Psoas muscle (tissue), 8 donors: ENCODE results near the gene MXRA7. TPM values are rescaled to one million over a fixed set of nuclear protein-coding genes. Genes with fewer than 3 reads are reported as not detected.

Experiments used
- ATAC-seq, 4 donors: fragments of 200-7000 bp; cut with Tn5 transposase; one replicate each; pipeline ENCODE4 v1.9.1; 2020; ENCODE audit warnings: moderate library complexity in 3 of 4, mild to moderate bottlenecking in 2 of 4
- DNase-seq, 2 donors: peaks; one replicate each; pipeline ENCODE4 v3.0.0-alpha.2; 2020
- H3K27ac ChIP-seq: fragments of 200-600 bp; one replicate; pipeline ENCODE4 v1.8.0; 2022
- H3K27me3 ChIP-seq, 3 donors: fragments of 200-600 bp in 1 of 3; one replicate each; pipeline versions ENCODE4 v1.6.1 to v1.8.0; 2013 to 2022; ENCODE audit warnings: low read length in 2 of 3, mild to moderate bottlenecking in 2 of 3, moderate library complexity in 1 of 3; ENCODE audit not compliant: insufficient read depth in 3 of 3
- H3K36me3 ChIP-seq, 2 donors: fragments of 200-600 bp in 1 of 2; one replicate each; pipeline versions ENCODE4 v1.6.1 to v1.8.0; 2013 to 2022; ENCODE audit warnings: low read depth in 1 of 2, mild to moderate bottlenecking in 1 of 2, moderate library complexity in 1 of 2; ENCODE audit not compliant: insufficient read depth in 1 of 2
- H3K4me1 ChIP-seq: fragments of 200-600 bp; one replicate; pipeline ENCODE4 v1.8.0; 2022
- H3K4me3 ChIP-seq: fragments of 200-600 bp; one replicate; pipeline ENCODE4 v1.8.0; 2022; ENCODE audit warnings: mild to moderate bottlenecking
- H3K9me3 ChIP-seq: fragments of 200-600 bp; one replicate; pipeline ENCODE4 v1.8.0; 2022
- CTCF ChIP-seq: fragments of 200-600 bp; IDR thresholded peaks from one replicate; pipeline ENCODE4 v1.8.0; 2022; ENCODE audit warnings: antibody characterized with exemption
- WGBS, 3 donors: extraction: QIAGEN DNeasy Blood & Tissue Kit; methylation state at CpG; one replicate each; pipeline versions ENCODE4 v1.1.6 to v1.1.7; 2013; 5-methylcytosine and 5-hydroxymethylcytosine counted together
- intact Hi-C, 2 donors: fragments of 100-400 bp; cut with DNase I; formaldehyde crosslinking; loops; one replicate each; pipeline versions ENCODE4 v1.11.0 to v1.14.2; 2022
- polyA plus RNA-seq, 3 donors: library from polyadenylated mRNA; stranded (reverse); fragments of 200-250 nt; gene quantifications; one replicate each; pipeline ENCODE4 v1.2.3, GENCODE V29; 2013
- total RNA-seq, 4 donors: library from RNA; stranded (reverse); fragmentation: NEBNext Ultra II Directional in 2 of 4; extraction: Animal tissue kit (Norgen Biotek cat#: 25700) in 2 of 4; gene quantifications; one replicate each; pipeline versions ENCODE4 v1.2.1 to v1.2.4, GENCODE V29; 2021 to 2023
- donor health status: healthy with polysubstance abuse.
- donor health status: DM: no; HTN: no; CAD: no; lungs with moderate emphysema.
- donor health status: Bipolar disorder and iron deficiency.
- donor health status: healthy.
- donor health status: DM: yes; HTN: yes; CAD: no.
- donor health status: DM: no; HTN: no; CAD: no.
- donor health status: DM: no; HTN: no; CAD: no.
- donor health status: DM: yes; HTN: yes; CAD: no.

The MXRA7 gene
- total and polyA plus RNA-seq, 7 donors = 34.6 to 75.1 (median 43.2) TPM

- TF ChIP-seq CTCF = no peak
- no peak for DNase-seq
- WGBS, 3 donors = 54 to 64% (median 62%) methylated on average over 8 of the region's 8 CpGs
- ATAC-seq = no peak
- Histone ChIP-seq H3K27me3 (no peaks in the 10 kb centered on the region), H3K4me3 (no peak overlapping the region), H3K36me3 (peaks cover 0 to 36% of the 10 kb centered on the region in 2 donors), H3K4me1 (peaks cover 33% of the 10 kb centered on the region), H3K9me3 (no peaks in the 10 kb centered on the region), H3K27ac (no peak overlapping the region)
- intact Hi-C loops = loop anchor here in 1 of 2 donors (2.0 to 5.0 kb wide), 2 partner anchors 27 to 169 kb away; no protein-coding TSS in a partner anchor
These were observed 24.9 kb downstream of the MXRA7 start for GRCh38 chr17:76685846-76686245.

- peaks cover 33% of the 10 kb centered on the region for H3K4me1 ChIP-seq
- ATAC-seq (no peak), DNase-seq (no peak)
- H3K27me3 ChIP-seq = no peaks in the 10 kb centered on the region
- H3K4me3 ChIP-seq = no peak overlapping the region
- intact Hi-C loops = loop anchor here in 1 of 2 donors (2.0 to 5.0 kb wide), 2 partner anchors 27 to 168 kb away; no protein-coding TSS in a partner anchor
- 69 to 82% (median 75%) methylated on average over 12 of the region's 12 CpGs for WGBS, 3 donors
- H3K36me3 ChIP-seq = peaks cover 0 to 41% of the 10 kb centered on the region in 2 donors
- TF ChIP-seq CTCF = no peak
- no peaks in the 10 kb centered on the region for H3K9me3 ChIP-seq
- H3K27ac ChIP-seq = no peak overlapping the region
These were observed 25.4 kb downstream of the MXRA7 start for GRCh38 chr17:76685366-76685765.

GRCh38 chr17:76684756-76685155 is 26.0 kb downstream of the MXRA7 start:
- no peak for TF ChIP-seq CTCF
- no peak for DNase-seq
- H3K27me3 ChIP-seq = no peaks in the 10 kb centered on the region

GRCh38 chr17:76683921-76684745 is 26.6 kb downstream of the MXRA7 start:
- TF ChIP-seq CTCF = no peak

More at GRCh38 chr17:76684756-76685155, 26.0 kb downstream of the MXRA7 start:
- Histone ChIP-seq H3K4me1 (peaks cover 30% of the 10 kb centered on the region), H3K4me3 (no peak overlapping the region), H3K9me3 (no peaks in the 10 kb centered on the region), H3K27ac (no peak overlapping the region), H3K36me3 (peaks cover 0 to 43% of the 10 kb centered on the region in 2 donors)
- no peak for ATAC-seq
- 77 to 88% (median 80%) methylated on average over 6 to 7 of the region's 7 CpGs for WGBS, 3 donors
- intact Hi-C loops = loop anchor here in 1 of 2 donors (2.0 to 5.0 kb wide), 2 partner anchors 28 to 167 kb away; no protein-coding TSS in a partner anchor

More at GRCh38 chr17:76683921-76684745, 26.6 kb downstream of the MXRA7 start:
- H3K27ac ChIP-seq = no peak overlapping the region
- no peaks in the 10 kb centered on the region for H3K27me3 ChIP-seq
- ATAC-seq (no peak), DNase-seq (no peak)
- no peaks in the 10 kb centered on the region for H3K9me3 ChIP-seq
- H3K4me1 ChIP-seq = peaks cover 24% of the 10 kb centered on the region
- 70 to 71% (median 71%) methylated on average over 25 of the region's 25 CpGs for WGBS, 3 donors
- intact Hi-C loops = loop anchor here in 1 of 2 donors (2.0 kb wide), 1 partner anchor 29 kb away; no protein-coding TSS in a partner anchor
- H3K36me3 ChIP-seq = peaks cover 0 to 43% of the 10 kb centered on the region in 2 donors
- H3K4me3 ChIP-seq = no peak overlapping the region
